GM19467 (cell line): ENCODE data around the gene SPTBN5.

Experiments used
- ATAC-seq: cut with Tn5 transposase; IDR thresholded peaks from one replicate; pipeline ENCODE4 v1.9.1; 2021; ENCODE audit warnings: mild to moderate bottlenecking, moderate library complexity; ENCODE audit not compliant: unreplicated experiment

Gene SPTBN5

DNA sequence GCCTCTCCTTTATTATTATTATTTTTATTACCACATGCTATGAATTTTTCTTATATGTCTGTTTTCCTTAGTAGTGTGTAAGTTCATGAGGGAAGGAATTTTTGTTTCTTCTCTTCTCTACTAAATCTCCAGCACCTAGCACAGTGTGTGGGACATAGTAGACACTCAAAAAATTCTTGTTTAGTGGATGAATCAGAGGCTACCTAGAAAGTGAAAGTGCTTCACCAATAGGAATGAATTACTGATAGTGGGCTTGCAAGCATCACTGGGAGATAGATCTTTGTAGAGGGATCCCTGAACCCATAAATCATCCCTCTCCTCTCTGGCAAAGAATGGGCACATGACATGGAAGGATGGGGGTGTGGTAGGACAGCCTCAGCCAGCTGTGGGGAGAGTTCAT lies 8.5 kb downstream of the SPTBN5 start:
- ATAC-seq, result no peak

DNA sequence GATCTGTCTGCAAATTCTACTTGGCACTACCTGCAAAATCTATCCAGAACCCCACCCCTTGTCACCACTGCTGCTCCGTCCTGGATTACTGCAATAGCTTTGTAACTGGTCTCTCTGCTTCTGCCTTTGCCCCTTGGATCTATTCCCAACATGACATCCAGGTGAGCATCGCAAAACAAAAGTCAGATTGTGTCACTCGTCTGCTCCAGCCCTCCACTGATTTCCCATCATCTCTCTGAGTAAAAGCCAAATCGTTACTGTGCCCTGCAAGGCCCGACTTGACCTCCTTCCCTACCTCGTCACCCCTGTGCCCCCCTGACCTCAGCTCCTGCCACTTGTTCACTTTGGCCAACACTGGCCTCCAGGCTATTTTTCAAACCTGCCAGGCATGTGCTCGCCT lies 9.4 kb downstream of the SPTBN5 start:
- ATAC-seq, result no peak

DNA sequence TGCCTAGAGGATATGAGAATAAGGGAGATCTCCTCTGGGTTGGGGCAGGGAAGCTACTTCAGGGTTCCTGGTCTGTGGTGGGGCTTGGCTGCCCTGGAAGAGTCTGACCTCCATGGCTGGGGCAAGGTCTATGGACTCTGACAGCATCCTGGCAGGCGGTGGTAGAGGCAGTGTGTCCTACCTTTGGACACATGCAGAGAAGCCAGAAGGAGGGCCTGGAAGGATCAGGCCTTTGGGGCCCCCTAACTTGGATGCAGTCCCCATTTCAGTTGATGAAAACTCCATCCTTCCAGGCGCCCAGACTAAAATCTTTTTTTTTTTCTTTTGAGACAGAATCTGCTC lies 10.4 kb downstream of the SPTBN5 start:
- ATAC-seq, result no peak

DNA sequence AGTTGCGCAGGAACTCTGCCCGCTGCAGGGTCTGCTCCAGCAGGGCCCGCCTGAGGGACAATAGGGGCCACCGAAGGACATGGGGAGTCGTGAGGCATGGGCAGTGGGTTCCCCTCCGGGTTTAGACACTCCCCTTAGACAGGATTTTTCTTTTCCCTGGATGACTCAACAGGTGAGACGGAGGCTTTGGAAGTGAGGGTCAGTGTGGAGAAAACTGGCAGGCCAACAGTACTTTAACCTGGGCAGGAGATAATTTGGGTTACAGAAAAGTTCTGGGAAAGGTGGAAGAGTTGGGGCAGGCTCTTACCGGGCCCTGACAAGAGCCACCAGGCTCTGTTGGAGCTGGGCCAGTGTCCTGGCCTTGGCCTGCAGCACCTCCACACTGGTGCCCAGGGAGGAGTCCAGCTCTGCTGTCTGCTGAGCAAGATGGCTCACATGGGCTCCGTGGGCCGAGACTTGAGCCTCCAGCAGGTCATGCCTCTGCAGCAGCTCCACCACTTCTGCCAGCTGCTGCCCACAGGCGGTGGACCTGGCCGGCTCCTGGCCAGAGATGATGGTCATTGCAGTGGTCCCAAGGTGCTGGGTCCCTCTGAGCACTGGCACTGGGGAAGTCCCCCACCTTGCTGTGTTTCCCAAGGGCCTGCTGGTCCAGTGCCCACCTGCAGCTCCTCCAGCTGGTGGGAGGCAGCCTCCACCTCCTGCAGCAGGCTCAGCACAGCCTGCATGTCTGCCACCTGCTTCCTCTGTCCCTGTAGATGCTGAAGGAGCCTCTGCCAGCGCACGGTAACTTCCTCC lies 11.0 kb downstream of the SPTBN5 start:
- ATAC-seq, result no peak

DNA sequence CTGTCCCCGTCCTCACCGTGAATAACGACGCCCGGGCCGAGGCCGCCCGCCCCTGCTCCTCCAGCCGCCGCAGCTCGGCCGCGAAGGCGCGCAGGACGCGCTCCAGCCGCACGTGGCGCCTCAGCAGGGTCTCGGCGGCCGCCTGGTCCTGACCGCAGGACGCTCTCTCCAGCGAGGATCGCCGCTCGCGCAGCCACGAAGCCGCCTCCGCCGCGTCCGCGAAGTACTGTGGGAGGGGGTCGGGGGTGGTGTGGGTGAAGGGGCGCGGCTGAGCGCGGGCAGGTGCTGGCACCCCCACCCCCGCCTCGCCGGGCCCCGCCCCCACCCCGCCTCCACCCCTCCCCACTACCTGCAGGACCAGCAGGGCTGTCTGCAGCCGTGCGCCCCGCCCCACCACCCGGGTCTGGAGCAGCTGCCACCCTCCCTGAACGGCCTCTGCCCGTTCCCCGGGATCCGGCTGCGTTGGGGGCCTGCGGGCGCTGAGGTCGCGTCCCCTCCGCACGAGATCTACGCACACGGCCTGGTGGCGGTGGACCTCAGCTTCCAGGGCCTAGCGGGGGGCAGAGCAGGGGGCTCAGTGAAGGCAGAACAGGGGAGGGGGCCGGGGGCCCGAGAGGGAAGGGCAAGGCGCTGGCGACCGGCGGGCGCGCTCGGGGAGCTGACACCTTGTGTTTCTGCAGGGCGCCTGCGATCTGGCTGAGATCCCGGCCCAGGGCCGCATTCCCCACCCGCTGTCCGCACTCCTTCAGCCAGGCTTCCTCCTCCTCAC lies 11.7 kb downstream of the SPTBN5 start:
- no peak for ATAC-seq

DNA sequence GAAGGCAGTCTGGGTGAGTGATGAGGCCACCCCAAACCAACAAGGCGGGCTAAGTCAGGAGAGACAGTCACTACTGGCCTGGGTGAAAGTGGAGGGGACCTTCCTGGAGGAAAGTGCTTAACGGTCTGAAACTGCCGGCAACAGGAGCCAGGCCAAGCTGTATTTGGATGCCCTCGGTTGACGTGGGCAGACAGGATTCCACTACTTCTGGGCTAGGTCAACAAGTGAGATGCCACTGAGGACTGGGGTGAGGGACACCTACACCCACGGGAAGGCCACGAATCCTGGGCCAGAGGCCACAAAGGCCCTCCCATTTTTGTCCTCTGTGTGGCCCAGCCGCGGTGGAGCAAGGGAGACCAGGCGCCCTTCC lies 12.3 kb downstream of the SPTBN5 start:
- ATAC-seq, result no peak

DNA sequence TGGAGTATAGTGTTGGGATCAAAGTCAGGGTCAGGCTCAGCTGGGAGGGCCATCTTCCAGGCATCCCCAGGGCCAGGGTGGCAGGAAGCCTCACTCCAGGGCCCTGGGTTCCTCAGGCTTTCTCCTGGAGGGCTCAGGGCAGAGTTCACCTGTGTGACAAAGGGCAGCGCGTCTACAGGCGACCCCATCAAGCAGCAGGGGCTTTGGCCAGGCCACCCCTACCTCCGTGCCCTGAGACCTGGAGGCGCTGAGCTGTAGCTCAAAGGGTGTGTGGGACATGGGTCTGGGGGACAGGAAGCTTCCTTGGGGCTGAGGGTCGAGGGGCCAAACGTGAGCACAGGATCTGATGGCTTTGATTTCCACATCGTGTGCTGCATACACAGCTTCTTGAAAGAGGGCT lies 12.8 kb downstream of the SPTBN5 start:
- no peak for ATAC-seq

DNA sequence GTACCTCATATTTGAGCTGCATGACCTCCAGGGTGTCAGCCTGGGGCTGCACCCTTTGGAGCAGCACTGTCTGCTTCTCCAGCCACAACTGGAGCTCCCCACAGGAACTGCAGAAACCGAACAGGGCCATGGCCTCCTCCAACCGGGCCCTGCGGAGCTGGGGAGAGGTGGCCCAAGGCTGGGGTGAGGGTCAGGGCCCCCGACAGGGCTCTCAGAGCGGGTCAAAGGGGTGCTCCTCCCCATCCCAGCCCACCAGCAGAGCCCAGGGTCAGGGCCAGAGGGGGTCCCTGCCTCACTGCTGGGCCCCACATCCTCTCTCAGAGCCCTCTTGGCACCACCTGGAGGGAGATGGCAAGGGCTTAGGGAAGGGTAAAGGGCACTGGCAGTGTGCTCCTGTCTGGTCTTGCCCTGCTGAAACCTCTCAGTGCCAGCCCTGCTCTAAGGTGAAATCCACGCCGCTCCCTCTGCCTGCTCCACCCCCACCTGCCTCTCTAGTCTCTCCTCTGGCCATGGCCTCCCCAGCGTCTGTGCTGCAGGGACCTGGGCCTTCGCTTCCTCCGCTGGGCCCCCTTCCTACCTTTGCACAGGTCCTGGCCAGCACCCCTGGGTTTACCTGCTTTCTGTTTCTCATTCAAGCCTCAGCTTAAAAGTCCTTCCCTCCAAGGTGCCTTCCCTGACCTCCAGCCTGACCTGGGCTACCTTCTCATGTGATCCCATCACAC lies 13.5 kb downstream of the SPTBN5 start:
- ATAC-seq, result no peak

DNA sequence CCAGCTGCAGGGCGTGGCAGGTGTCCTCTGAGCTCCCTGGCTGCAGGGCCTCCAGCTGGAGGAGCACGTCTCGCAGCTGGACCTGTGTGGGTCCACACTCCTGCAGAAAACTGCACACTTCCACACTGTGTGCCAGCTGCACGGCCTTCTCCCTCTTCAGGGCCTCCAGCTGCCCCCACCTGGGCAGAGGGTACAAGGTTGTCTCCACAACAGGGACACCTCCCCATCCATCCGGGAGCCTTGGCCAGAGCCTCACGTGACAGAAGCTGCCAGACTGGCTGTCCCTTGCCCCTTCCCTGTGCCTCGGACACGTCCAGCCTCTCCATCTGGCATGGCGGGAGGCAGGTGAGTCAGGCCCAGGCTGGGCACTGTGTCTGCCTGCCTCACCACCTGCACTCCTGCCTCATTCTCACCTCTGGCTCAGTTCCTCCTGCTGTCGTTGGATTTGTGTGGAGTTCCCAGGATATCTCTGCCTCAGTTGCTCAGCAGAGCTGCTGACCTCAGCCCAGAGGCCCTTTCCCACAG lies 14.5 kb downstream of the SPTBN5 start:
- ATAC-seq, result no peak

DNA sequence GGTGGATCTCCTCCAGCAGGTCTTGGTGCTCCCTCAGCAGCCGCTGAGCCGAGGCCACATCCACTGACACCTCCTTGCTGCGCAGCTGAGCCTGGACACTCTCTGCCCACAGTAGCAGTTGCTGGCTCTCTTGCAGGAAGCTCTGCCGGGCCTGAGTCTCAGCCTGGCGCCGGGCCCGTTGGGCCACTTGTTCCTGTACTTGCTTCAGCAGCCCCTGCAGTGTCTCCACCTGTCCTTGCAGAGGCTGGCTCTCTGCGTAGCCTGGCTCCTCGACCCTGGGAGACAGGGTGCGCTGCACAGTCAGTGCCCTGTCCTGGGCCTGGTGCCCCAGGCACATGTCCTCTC lies 15.5 kb downstream of the SPTBN5 start:
- ATAC-seq, result no peak

DNA sequence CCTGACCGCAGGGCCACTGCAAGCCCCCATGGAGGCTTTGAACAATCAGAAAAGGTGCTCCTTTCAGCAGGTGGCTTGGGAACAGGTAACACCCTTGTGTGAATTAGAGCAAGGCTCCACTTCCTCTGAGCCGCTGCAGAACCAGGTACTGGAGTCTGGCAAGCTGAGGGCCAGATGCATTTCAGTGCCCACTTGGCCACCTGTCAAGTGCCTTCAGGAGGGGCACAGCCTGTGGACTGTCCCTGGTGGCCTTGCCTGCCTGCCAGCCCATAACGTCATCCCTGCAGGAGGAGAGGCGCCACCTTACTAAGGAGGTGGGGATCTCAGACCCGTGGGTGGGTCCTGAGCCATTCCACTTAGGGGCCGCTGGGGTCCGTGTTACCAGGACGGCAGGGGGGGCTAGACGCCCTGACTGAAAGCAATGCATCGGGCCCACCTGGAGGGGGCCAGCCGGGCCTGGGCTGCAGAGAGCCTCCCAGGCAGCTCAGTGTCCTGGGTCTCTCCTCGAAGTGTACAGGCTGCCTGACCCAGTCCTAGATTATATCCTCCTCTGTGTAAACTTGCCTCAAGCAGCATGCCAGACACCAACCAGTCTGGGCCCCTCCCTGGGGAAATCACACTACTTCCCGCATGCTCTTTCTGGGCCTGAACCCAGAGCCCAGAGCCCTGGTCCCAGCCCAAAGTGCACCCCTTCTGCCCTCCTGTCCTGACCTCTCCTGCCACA lies 16.1 kb downstream of the SPTBN5 start:
- no peak for ATAC-seq

DNA sequence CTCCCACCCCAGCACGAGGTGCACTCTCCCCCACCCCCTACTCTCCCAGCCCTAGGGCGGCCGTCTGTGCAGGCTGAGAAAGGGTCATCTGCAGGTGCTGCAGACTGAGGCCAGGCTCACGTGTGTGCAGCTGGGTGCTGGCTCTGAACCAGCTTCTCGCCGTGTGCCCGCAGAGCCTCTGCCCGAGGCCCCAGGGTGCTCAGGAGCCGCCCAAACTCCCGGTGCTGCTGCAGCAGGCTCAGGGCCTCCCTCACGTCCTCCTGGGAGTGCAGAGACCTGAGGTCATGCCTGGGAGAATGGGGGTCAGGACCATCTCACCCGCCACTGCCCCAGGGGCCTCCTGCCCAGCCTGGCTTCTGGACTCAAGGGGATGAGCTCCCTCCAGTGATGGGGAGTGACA lies 17.2 kb downstream of the SPTBN5 start:
- ATAC-seq, result no peak

DNA sequence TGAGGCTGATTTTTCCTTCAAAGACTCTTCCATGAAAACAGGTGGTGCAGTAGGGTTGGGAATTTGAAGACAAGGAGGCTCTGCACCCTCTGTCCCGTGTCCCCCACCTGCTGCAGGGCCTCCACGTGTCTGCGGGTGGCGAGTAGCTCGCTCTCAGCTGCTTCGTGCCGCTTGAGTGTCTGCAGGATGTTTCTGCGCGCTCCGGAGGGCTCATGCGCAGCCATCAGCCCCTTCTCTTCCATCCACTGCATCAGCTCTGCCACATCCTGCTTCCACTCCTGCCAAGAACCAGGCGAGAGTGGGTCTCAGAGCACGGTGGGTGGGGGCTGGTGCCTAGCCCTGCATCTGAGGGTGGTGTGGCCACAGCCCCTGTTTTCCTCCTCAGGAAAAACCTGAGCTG lies 17.8 kb downstream of the SPTBN5 start:
- ATAC-seq, result no peak

DNA sequence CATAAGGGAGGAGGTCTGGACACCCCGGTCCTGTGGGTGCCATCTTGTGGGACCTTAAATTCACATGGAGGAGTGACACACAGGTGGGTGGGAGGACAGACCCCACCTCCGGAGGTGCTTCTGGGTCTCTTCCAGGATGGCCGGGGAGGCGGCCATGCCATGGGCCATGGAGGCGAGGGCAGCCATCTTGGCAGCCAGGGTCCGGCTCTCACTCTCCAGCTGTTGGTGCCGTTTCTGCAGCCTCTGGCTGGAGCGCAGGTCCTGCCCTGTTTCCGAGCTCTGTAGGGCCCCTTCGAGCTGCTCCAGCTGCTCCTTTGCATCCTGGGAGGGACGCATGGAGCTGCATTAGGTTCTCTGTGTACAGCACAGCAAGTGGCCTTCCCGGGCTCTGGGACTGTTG lies 19.1 kb downstream of the SPTBN5 start:
- no peak for ATAC-seq

DNA sequence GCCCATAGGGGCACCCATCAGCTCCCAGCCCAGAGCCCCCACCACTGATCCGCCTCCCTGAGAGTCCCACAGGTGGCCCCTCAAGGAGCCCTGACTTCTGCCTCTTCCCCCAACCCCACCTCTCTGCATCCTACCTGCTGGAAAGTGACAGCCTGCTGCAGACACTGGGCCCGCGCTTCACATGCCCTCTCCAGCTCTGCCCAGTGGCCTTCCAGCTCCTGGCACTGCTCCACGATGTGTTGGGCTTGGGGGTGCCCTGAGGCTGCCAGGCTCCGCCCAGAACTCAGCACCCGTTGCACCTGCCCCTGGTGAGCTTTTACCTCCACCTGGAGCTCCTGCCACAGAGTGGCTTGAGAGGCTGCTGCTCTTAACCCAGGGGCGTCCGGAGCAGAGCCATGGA lies 20.1 kb downstream of the SPTBN5 start:
- ATAC-seq, result no peak

DNA sequence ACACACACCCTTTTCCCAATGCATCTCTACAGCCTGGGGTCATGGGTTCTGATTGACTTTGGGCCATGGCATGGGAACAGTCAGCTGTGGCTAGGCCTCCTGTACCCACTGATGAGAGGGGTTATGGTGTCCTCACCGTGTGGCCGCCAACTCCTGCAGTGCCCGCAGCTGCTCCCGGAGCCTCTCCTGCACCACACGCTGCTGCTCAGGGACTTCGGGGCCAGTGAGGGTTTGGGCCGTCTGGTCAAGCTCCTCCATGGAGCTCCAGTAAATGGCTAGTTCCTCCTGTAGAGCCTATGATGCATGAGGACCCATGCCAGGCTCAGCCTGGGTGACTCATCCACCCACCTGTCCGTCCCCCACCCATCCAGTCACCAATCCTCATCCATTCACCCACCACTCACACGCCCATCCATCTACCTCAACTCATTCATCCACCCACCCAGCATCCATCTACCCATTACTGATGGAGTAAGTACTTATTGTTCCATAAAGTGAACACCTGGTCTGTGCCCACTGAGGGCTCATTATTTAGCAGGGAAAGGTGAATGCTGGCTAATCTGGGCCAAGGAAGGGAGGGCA lies 21.6 kb downstream of the SPTBN5 start:
- no peak for ATAC-seq

DNA sequence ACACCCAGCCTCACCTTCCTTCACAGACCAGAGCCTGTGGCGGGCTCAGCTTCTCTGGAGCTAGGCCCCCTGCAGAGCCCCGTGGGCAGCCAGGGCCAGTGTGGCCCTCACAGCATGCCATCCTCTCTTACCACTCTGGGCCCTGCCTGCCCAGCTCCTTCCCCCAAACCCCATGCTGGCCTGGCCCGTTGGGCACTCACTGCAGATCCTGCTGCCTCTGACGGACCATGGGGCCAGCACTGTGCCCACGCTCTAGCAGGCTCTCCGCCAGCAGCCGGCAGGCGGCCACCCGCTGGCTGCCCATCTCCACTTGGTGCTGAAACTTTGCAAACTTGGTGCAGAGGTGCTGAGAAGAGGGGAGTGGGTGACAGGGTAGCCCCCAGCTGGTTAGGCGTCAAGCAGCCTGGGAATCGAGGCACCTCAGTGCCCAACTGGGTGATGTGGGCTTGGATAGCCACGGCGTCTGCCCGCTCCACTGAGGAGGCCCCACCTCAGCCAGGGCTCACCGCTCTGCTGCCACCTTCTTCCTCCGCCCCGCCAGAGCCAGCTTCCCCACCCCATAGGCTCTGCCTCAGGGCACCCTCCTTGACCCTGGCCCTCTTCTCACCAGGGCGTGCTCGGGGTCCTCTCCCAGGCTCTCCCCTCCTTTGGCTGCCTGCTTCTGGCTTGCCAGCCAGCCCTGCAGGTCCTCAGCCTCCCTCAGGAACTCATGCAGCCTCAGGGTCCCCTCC lies 22.5 kb downstream of the SPTBN5 start:
- ATAC-seq, result no peak

DNA sequence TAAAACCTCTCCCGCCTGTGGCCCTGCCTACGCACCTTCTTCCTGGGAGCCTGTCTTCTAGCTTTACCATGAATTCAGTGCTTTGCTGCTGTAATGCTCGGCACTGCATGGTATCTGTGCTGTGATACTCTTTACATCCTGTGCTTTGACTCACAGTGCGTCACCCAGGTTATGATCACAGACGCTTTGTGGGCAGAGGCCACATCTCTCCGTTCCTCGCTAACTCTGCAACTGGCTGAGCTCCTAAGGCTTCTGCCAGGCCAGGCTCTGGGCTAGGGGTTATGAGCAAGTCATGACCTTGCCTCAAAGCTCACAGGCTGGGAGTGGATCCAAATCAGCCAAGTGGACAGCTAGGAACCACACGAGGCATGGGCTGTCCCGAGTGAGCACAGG lies 23.2 kb downstream of the SPTBN5 start:
- ATAC-seq, result no peak

DNA sequence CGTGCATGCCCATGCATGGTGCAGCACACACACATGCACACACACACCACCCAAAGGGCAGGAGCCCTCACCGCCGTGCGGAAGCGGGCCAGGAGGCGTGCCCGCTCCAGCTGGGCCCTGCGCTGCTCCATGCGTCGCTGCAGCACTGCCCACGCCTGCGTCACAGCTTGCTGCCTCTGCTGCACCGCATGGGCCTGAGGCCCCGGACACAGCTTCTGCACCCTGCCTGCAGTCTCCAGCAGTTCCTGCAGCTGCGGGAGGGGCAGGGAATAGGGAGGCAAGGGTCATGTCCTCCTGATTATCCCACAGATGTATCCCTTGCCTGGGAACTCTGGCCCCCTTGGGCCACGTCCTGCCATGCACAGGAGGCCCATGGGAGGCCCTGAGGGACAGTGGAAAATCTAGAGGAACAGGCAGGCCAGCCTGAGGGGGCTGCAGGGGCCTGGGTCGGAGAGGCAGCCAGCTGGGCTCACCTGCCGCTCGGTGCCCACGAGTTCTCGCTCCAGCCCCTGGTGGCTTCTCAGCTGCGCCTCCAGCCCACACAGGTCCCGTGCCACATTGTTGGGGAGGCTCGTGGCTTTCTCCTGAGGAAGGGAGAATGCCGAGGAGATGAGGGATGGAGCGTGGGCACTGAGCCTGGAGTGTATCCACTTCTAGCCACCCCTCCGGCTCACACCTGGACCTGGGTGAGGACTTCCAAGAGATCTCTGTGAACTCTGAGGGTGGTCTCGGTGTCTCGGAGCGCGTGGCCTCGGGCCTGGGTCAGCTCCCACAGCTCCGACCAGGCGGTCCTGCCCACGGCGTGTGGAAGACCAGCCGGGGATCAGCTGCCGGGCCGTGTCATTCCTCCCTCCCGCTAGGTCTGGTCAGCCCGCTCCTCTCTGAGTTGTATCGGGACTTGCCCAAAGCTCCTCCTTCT lies 23.8 kb downstream of the SPTBN5 start:
- ATAC-seq, result no peak
